Measurements from ENCODE around the gene HES6.
"Not testable (repeated sequence)": the region's sequence is repeated elsewhere in the genome, so short reads cannot be mapped to it uniquely, and the experiment has no call there.

HES6 gene

GRCh38 chr2:238239863-238240756 lies at the start of gene HES6:
Gene HES6 (minus strand): TSS chr2:238240038. CDS start chr2:238239905, 133 bp downstream.
- DNase-seq (ENCODE audit: low read depth) = peak; percentile 71

GRCh38 chr2:238289574-238289973 lies 49.7 kb upstream of the HES6 start:
- no peak for DNase-seq (ENCODE audit: low read depth)

- peak; percentile 95 for DNase-seq (ENCODE audit: low read depth)
These were observed 49.1 kb upstream of the HES6 start for GRCh38 chr2:238288650-238289573.

- peak; percentile 91 for DNase-seq (ENCODE audit: low read depth)
These were observed 48.2 kb upstream of the HES6 start, which contains the start of gene PER2 for GRCh38 chr2:238287737-238288649. Gene PER2 (minus strand): TSS chr2:238288610. CDS start chr2:238277936, 10,674 bp downstream.

- no peak for DNase-seq (ENCODE audit: low read depth)
These were observed 47.3 kb upstream of the HES6 start for GRCh38 chr2:238286987-238287736.

- DNase-seq (ENCODE audit: low read depth) = peak; percentile 81
These were observed 46.7 kb upstream of the HES6 start for GRCh38 chr2:238286551-238286950.

GRCh38 chr2:238286095-238286494 lies 46.3 kb upstream of the HES6 start:
- no peak for DNase-seq (ENCODE audit: low read depth)

GRCh38 chr2:238285653-238286082 lies 45.8 kb upstream of the HES6 start:
- peak; percentile 97 for DNase-seq (ENCODE audit: low read depth)

- no peak for DNase-seq (ENCODE audit: low read depth)
These were observed 45.1 kb upstream of the HES6 start for GRCh38 chr2:238284802-238285515.

GRCh38 chr2:238282861-238283738 lies 43.3 kb upstream of the HES6 start:
- DNase-seq (ENCODE audit: low read depth) = no peak

GRCh38 chr2:238281826-238282480 lies 42.1 kb upstream of the HES6 start:
- no peak for DNase-seq (ENCODE audit: low read depth)

GRCh38 chr2:238280083-238280825 lies 40.4 kb upstream of the HES6 start:
- DNase-seq (ENCODE audit: low read depth) = no peak

GRCh38 chr2:238279324-238279682 lies 39.5 kb upstream of the HES6 start:
- DNase-seq (ENCODE audit: low read depth) = no peak

- no peak for DNase-seq (ENCODE audit: low read depth)
These were observed 38.9 kb upstream of the HES6 start for GRCh38 chr2:238278626-238279323.

- DNase-seq (ENCODE audit: low read depth) = no peak
These were observed 37.9 kb upstream of the HES6 start for GRCh38 chr2:238277695-238278094.

- DNase-seq (ENCODE audit: low read depth) = no peak
These were observed 34.5 kb upstream of the HES6 start for GRCh38 chr2:238274152-238274865.

GRCh38 chr2:238273433-238273832 lies 33.6 kb upstream of the HES6 start:
- DNase-seq (ENCODE audit: low read depth) = not testable (repeated sequence)

Data from stromal cell of bone marrow (primary cell).